Subcutaneous abdominal adipose tissue (tissue), 5 donors: Measurements from ENCODE around the gene YWHAG.
A peak's percentile ranks its signal among the peaks of the same experiment; 100 is the strongest.
"Not testable (repeated sequence)": the region's sequence is repeated elsewhere in the genome, so short reads cannot be mapped to it uniquely, and the experiment has no call there.

Source experiments
- H3K27ac ChIP-seq: one replicate; pipeline ENCODE4 v1.7.0; 2013; ENCODE audit warnings: low read depth, mild to moderate bottlenecking, inconsistent platforms, low read length, moderate library complexity
- H3K27me3 ChIP-seq, 5 donors: one replicate each; pipeline ENCODE4 v1.7.0; 2013; ENCODE audit warnings: low read length in 5 of 5, inconsistent platforms in 1 of 5; ENCODE audit not compliant: control insufficient read depth in 5 of 5, insufficient read depth in 4 of 5
- H3K36me3 ChIP-seq, 5 donors: one replicate each; pipeline ENCODE4 v1.7.0; 2013; ENCODE audit warnings: low read length in 5 of 5; ENCODE audit not compliant: control insufficient read depth in 5 of 5, insufficient read depth in 5 of 5
- H3K4me1 ChIP-seq, 5 donors: one replicate each; pipeline ENCODE4 v1.7.0; 2013; ENCODE audit warnings: low read length in 5 of 5, mild to moderate bottlenecking in 3 of 5, moderate library complexity in 1 of 5; ENCODE audit not compliant: control insufficient read depth in 5 of 5, insufficient read depth in 5 of 5
- H3K4me3 ChIP-seq, 5 donors: one replicate each; pipeline ENCODE4 v1.7.0; 2013; ENCODE audit warnings: low read length in 5 of 5, low read depth in 1 of 5
- H3K9ac ChIP-seq, 5 donors: one replicate each; pipeline ENCODE4 v1.7.0; 2013; ENCODE audit warnings: low read length in 5 of 5, mild to moderate bottlenecking in 4 of 5, moderate library complexity in 3 of 5
- H3K9me3 ChIP-seq, 5 donors: one replicate each; pipeline ENCODE4 v1.7.0; 2013; ENCODE audit warnings: low read length in 5 of 5; ENCODE audit not compliant: control insufficient read depth in 5 of 5
- donor health status: healthy.
- donor health status: healthy.
- donor health status: healthy.
- donor health status: healthy.
- donor health status: healthy.

Gene YWHAG

GRCh38 chr7:76302347-76303201 is 56.2 kb downstream of the YWHAG start, which contains the start of gene HSPB1:
Gene HSPB1, plus strand, starts transcription at chr7:76302673. Its CDS starts 40 bp downstream, at chr7:76302713.
- peak within 1 kb of the TSS; percentile 63 to 92 (median 74) for H3K4me3 ChIP-seq
- H3K36me3 ChIP-seq, result peaks cover 0 to 7% (median 3%) of the 10 kb centered on the region in 5 donors
- H3K9me3 ChIP-seq, result no peaks in the 10 kb centered on the region
- H3K27me3 ChIP-seq, result no peaks in the 10 kb centered on the region
- H3K4me1 ChIP-seq, result peaks cover 3 to 51% (median 35%) of the 10 kb centered on the region in 5 donors
- peak within 1 kb of the TSS; percentile 87 to 91 (median 89) for H3K9ac ChIP-seq
- H3K27ac ChIP-seq, result peak within 1 kb of the TSS; percentile 98

GRCh38 chr7:76301000-76301399 is 57.8 kb downstream of the YWHAG start:
- Histone ChIP-seq H3K9ac (no peak overlapping the region), H3K9me3 (no peaks in the 10 kb centered on the region), H3K4me3 (no peak overlapping the region), H3K36me3 (peaks cover 0 to 7% (median 3%) of the 10 kb centered on the region in 5 donors), H3K4me1 (peaks cover 5 to 45% (median 31%) of the 10 kb centered on the region in 5 donors), H3K27ac (peak overlapping the region; percentile 98), H3K27me3 (no peaks in the 10 kb centered on the region)

- no peaks in the 10 kb centered on the region for H3K27me3 ChIP-seq
- H3K4me3 ChIP-seq, result no peak overlapping the region
- peaks cover 5 to 49% (median 34%) of the 10 kb centered on the region in 5 donors for H3K4me1 ChIP-seq
- H3K36me3 ChIP-seq, result peaks cover 0 to 7% (median 3%) of the 10 kb centered on the region in 5 donors
- H3K27ac ChIP-seq, result no peak overlapping the region
- H3K9me3 ChIP-seq, result no peaks in the 10 kb centered on the region
- no peak overlapping the region for H3K9ac ChIP-seq
These were observed 58.5 kb downstream of the YWHAG start for GRCh38 chr7:76300166-76300731.

- Histone ChIP-seq H3K27me3 (no peaks in the 10 kb centered on the region), H3K36me3 (no peaks in the 10 kb centered on the region), H3K4me1 (peaks cover 13 to 51% (median 45%) of the 10 kb centered on the region in 5 donors), H3K9ac (peak overlapping the region in 1 of 5 donors; percentile 25), H3K27ac (peak overlapping the region; percentile 62), H3K9me3 (no peaks in the 10 kb centered on the region), H3K4me3 (no peak overlapping the region)
These were observed 61.7 kb downstream of the YWHAG start for GRCh38 chr7:76296743-76297740.

- H3K4me1 ChIP-seq, result peaks cover 19 to 61% (median 52%) of the 10 kb centered on the region in 5 donors
- H3K9ac ChIP-seq, result peak overlapping the region; percentile 38 to 92 (median 57)
- H3K27me3 ChIP-seq, result no peaks in the 10 kb centered on the region
- peak overlapping the region; percentile 8 to 56 (median 42) for H3K4me3 ChIP-seq
- no peaks in the 10 kb centered on the region for H3K36me3 ChIP-seq
- H3K9me3 ChIP-seq, result no peaks in the 10 kb centered on the region
- H3K27ac ChIP-seq, result peak overlapping the region; percentile 100
These were observed 64.3 kb downstream of the YWHAG start for GRCh38 chr7:76294344-76295024.

GRCh38 chr7:76293407-76293901 is 65.3 kb downstream of the YWHAG start:
- no peaks in the 10 kb centered on the region for H3K36me3 ChIP-seq
- H3K27me3 ChIP-seq, result no peaks in the 10 kb centered on the region
- peak overlapping the region; percentile 100 for H3K27ac ChIP-seq
- peaks cover 19 to 61% (median 52%) of the 10 kb centered on the region in 5 donors for H3K4me1 ChIP-seq
- H3K9me3 ChIP-seq, result no peaks in the 10 kb centered on the region
- H3K9ac ChIP-seq, result peak overlapping the region in 3 of 5 donors; percentile 2 to 87 (median 32)
- H3K4me3 ChIP-seq, result no peak overlapping the region

GRCh38 chr7:76292911-76293310 is 65.9 kb downstream of the YWHAG start:
- H3K4me3 ChIP-seq, H3K27me3 ChIP-seq, H3K36me3 ChIP-seq, H3K9me3 ChIP-seq: not testable (repeated sequence)
- Histone ChIP-seq H3K4me1 (peaks cover 19 to 61% (median 52%) of the 10 kb centered on the region in 5 donors), H3K9ac (peak overlapping the region in 2 of 5 donors; percentile 2 to 32), H3K27ac (peak overlapping the region; percentile 100)

- Histone ChIP-seq H3K4me1 (peaks cover 19 to 55% (median 47%) of the 10 kb centered on the region in 5 donors), H3K4me3 (peak overlapping the region; percentile 25 to 66 (median 59)), H3K36me3 (no peaks in the 10 kb centered on the region), H3K27me3 (no peaks in the 10 kb centered on the region), H3K27ac (peak overlapping the region; percentile 100), H3K9me3 (no peaks in the 10 kb centered on the region), H3K9ac (peak overlapping the region in 4 of 5 donors; percentile 69 to 87 (median 78))
These were observed 66.6 kb downstream of the YWHAG start for GRCh38 chr7:76292213-76292573.
